GM12892 (cell line): Measurements from ENCODE around the gene KRTAP12-3.
"Not testable (repeated sequence)": the region's sequence is repeated elsewhere in the genome, so short reads cannot be mapped to it uniquely, and the experiment has no call there.

Experiments used
- POLR2A ChIP-seq: IDR thresholded peaks from 2 replicates; pipeline ENCODE4 v1.6.1; 2011; ENCODE audit warnings: low read depth, low read length, control low read depth
- POLR2AphosphoS5 ChIP-seq: IDR thresholded peaks from 2 replicates; pipeline ENCODE4 v1.6.1; 2011; ENCODE audit warnings: low read depth, low read length, control low read depth

GRCh38 chr21:44661567-44661966, 3.8 kb downstream of the KRTAP12-3 start:
- not testable (repeated sequence) for TF ChIP-seq POLR2A, POLR2AphosphoS5
